Spleen (tissue), 11 donors: ENCODE measurements around the gene CA9. TPM values are rescaled to one million over a fixed set of nuclear protein-coding genes. Genes with fewer than 3 reads are reported as not detected.

Experiments
- DNase-seq: peaks from one replicate; pipeline ENCODE4 v3.0.0-alpha.2; 2020
- H3K27ac ChIP-seq, 8 donors: fragments of 200-600 bp; sonication (generic) in 7 of 8; 1 replicate in 4 of 8; 2 replicates in 4 of 8; pipeline versions ENCODE4 v1.5.0 to v1.8.0; 2016 to 2021; ENCODE audit warnings: inconsistent platforms in 4 of 8, mild to moderate bottlenecking in 4 of 8, moderate library complexity in 1 of 8
- H3K27me3 ChIP-seq, 7 donors: fragments of 200-600 bp; sonication (generic) in 6 of 7; replicated peaks in 1 of 7; 1 replicate in 4 of 7; 2 replicates in 3 of 7; pipeline versions ENCODE4 v1.5.0 to v1.8.0; 2016 to 2021; ENCODE audit warnings: inconsistent platforms in 3 of 7, mild to moderate bottlenecking in 1 of 7
- H3K36me3 ChIP-seq, 6 donors: fragments of 200-600 bp; sonication (generic) in 5 of 6; 1 replicate in 4 of 6; 2 replicates in 2 of 6; pipeline versions ENCODE4 v1.5.0 to v1.8.0; 2016 to 2021; ENCODE audit warnings: inconsistent platforms in 2 of 6
- H3K4me1 ChIP-seq, 6 donors: fragments of 200-600 bp; sonication (generic) in 5 of 6; 1 replicate in 3 of 6; 2 replicates in 3 of 6; pipeline versions ENCODE4 v1.5.0 to v1.8.0; 2016 to 2021; ENCODE audit warnings: inconsistent platforms in 3 of 6
- H3K4me3 ChIP-seq, 8 donors: fragments of 200-600 bp; sonication (generic) in 7 of 8; 1 replicate in 4 of 8; 2 replicates in 4 of 8; pipeline versions ENCODE4 v1.5.0 to v1.8.0; 2016 to 2021; ENCODE audit warnings: inconsistent platforms in 4 of 8, mild to moderate bottlenecking in 4 of 8, moderate library complexity in 2 of 8
- H3K9me3 ChIP-seq, 8 donors: fragments of 200-600 bp; sonication (generic) in 7 of 8; 1 replicate in 4 of 8; 2 replicates in 4 of 8; pipeline versions ENCODE4 v1.5.0 to v1.8.0; 2016 to 2021; ENCODE audit warnings: inconsistent platforms in 4 of 8
- CTCF ChIP-seq, 11 experiments: fragments of 200-600 bp in 7 of 11; fragments of 450-650 bp in 4 of 11; sonication (generic) in 4 of 11; IDR thresholded peaks in 8 of 11; conservative IDR thresholded peaks in 3 of 11; 1 replicate in 7 of 11; 2 replicates in 4 of 11; pipeline versions ENCODE4 v1.4.0 to v1.8.0; 2016 to 2021; ENCODE audit warnings: antibody characterized with exemption in 11 of 11, inconsistent platforms in 4 of 11, mild to moderate bottlenecking in 1 of 11
- POLR2A ChIP-seq, 3 donors: fragments of 450-650 bp; IDR thresholded peaks; one replicate each; pipeline ENCODE4 v1.5.1; 2017; ENCODE audit warnings: antibody characterized with exemption in 3 of 3, mild to moderate bottlenecking in 1 of 3
- POLR2AphosphoS5 ChIP-seq, 3 donors: sonication (generic); formaldehyde crosslinking; IDR thresholded peaks; one replicate each; pipeline ENCODE4 v1.5.1; 2017; ENCODE audit warnings: antibody characterized with exemption in 3 of 3
- WGBS, 5 donors: extraction: QIAGEN DNeasy Blood & Tissue Kit in 3 of 5; methylation state at CpG; one replicate each; pipeline versions ENCODE4 v1.1.5 to v1.1.7; 2013 to 2018; 5-methylcytosine and 5-hydroxymethylcytosine counted together
- intact Hi-C: fragments of 100-400 bp; cut with DNase I; formaldehyde crosslinking; loops from one replicate; pipeline ENCODE4 v1.15.0; 2023; ENCODE audit warnings: low total_unique reads
- polyA plus RNA-seq, 3 donors: library from polyadenylated mRNA; stranded (reverse); fragments of 200-250 nt; gene quantifications; one replicate each; pipeline ENCODE4 v1.2.1, GENCODE V29; 2013
- total RNA-seq, 7 donors: library from RNA; depleted of rRNA in 3 of 7; stranded (reverse); fragments of >200 nt in 3 of 7; fragmentation: NEBNext Ultra II Directional in 4 of 7; extraction: Animal tissue kit (Norgen Biotek cat#: 25700) in 4 of 7; gene quantifications; one replicate each; pipeline versions ENCODE4 v1.1.0 to v1.2.1, GENCODE V29; 2016 to 2021
- donor health status: healthy with polysubstance abuse.
- donor health status: DM: no; HTN: no; CAD: no; lungs with moderate emphysema.
- donor health status: DM: no; HTN: no; CAD: no.
- donor health status: Bipolar disorder and iron deficiency.
- donor health status: healthy.
- donor health status: DM: no; HTN: no; CAD: no.
- donor health status: DM: yes; HTN: yes; CAD: no.

Gene CA9
- total and polyA plus RNA-seq, 10 donors, result 0.26 to 0.30 TPM; not detected in 8

GRCh38 chr9:35710818-35711500 lies 37.2 kb downstream of the CA9 start:
- Histone ChIP-seq H3K27ac (no peak overlapping the region), H3K4me3 (no peak overlapping the region), H3K9me3 (no peaks in the 10 kb centered on the region), H3K4me1 (peaks cover 0 to 9% (median 0%) of the 10 kb centered on the region in 6 donors), H3K27me3 (no peaks in the 10 kb centered on the region), H3K36me3 (peaks cover 35 to 100% (median 100%) of the 10 kb centered on the region in 6 donors)
- WGBS, 5 donors, result 81 to 94% (median 88%) methylated on average over 7 of the region's 7 CpGs
- DNase-seq, result no peak
- TF ChIP-seq POLR2AphosphoS5 (IDR thresholded peaks at IDR 0.05) (peak in 1 of 3 donors; percentile 21), POLR2A (IDR thresholded peaks at IDR 0.05) (no peak)
- intact Hi-C loops, result no loop called here

- intact Hi-C loops, result no loop called here
- Histone ChIP-seq H3K4me1 (peaks cover 0 to 6% (median 0%) of the 10 kb centered on the region in 6 donors), H3K9me3 (no peaks in the 10 kb centered on the region), H3K4me3 (no peak overlapping the region), H3K27me3 (no peaks in the 10 kb centered on the region), H3K27ac (peak overlapping the region in 1 of 8 donors; percentile 23), H3K36me3 (peaks cover 27 to 100% (median 100%) of the 10 kb centered on the region in 6 donors)
- 82 to 93% (median 86%) methylated on average over 21 of the region's 21 CpGs for WGBS, 5 donors
- DNase-seq, result no peak
- TF ChIP-seq POLR2AphosphoS5 (IDR thresholded peaks at IDR 0.05) (peak in 1 of 3 donors; percentile 24), POLR2A (IDR thresholded peaks at IDR 0.05) (no peak), CTCF (IDR thresholded peaks at IDR 0.05 in 8 of 11, conservative IDR thresholded peaks at IDR 0.05 in 3 of 11) (no peak)
Measured at GRCh38 chr9:35711501-35712428, 38.0 kb downstream of the CA9 start.

GRCh38 chr9:35712762-35713400 lies 39.2 kb downstream of the CA9 start:
- peaks cover 0 to 6% (median 0%) of the 10 kb centered on the region in 6 donors for H3K4me1 ChIP-seq
- no peak overlapping the region for H3K4me3 ChIP-seq
- WGBS, 5 donors, result 88 to 94% (median 91%) methylated on average over 11 of the region's 11 CpGs
- TF ChIP-seq POLR2A (IDR thresholded peaks at IDR 0.05) (no peak), CTCF (IDR thresholded peaks at IDR 0.05 in 8 of 11, conservative IDR thresholded peaks at IDR 0.05 in 3 of 11) (no peak), POLR2AphosphoS5 (IDR thresholded peaks at IDR 0.05) (peak in 2 of 3 donors; percentile 6 to 54)
- intact Hi-C loops, result no loop called here
- H3K9me3 ChIP-seq, result no peaks in the 10 kb centered on the region
- peaks cover 22 to 100% (median 100%) of the 10 kb centered on the region in 6 donors for H3K36me3 ChIP-seq
- DNase-seq, result no peak
- H3K27ac ChIP-seq, result peak overlapping the region in 1 of 8 donors; percentile 24
- H3K27me3 ChIP-seq, result no peaks in the 10 kb centered on the region

- intact Hi-C loops, result no loop called here
- peaks cover 18 to 100% (median 100%) of the 10 kb centered on the region in 6 donors for H3K36me3 ChIP-seq
- TF ChIP-seq POLR2AphosphoS5 (IDR thresholded peaks at IDR 0.05), result no peak
- TF ChIP-seq CTCF (IDR thresholded peaks at IDR 0.05 in 8 of 11, conservative IDR thresholded peaks at IDR 0.05 in 3 of 11), result no peak
- DNase-seq, result no peak
- H3K9me3 ChIP-seq, result no peaks in the 10 kb centered on the region
- H3K4me3 ChIP-seq, result no peak overlapping the region
- WGBS, 5 donors, result 80 to 91% (median 87%) methylated on average over 3 of the region's 3 CpGs
- H3K27me3 ChIP-seq, result no peaks in the 10 kb centered on the region
- peaks cover 0 to 7% (median under 1%) of the 10 kb centered on the region in 6 donors for H3K4me1 ChIP-seq
- H3K27ac ChIP-seq, result peak overlapping the region in 2 of 8 donors; percentile 7 to 42
Measured at GRCh38 chr9:35713578-35713977, 39.9 kb downstream of the CA9 start.
